SJSA1 (cell line): Measurements from ENCODE around the gene TYRP1. TPM values are rescaled to one million over a fixed set of nuclear protein-coding genes. Genes with fewer than 3 reads are reported as not detected.
A peak's percentile ranks its signal among the peaks of the same experiment; 100 is the strongest.

Experiments used
- DNase-seq, 2 experiments: peaks; one replicate each; pipeline ENCODE4 v3.0.0-alpha.2; 2015 to 2020; ENCODE audit warnings: low spot score in 2 of 2, low read depth in 1 of 2
- H3K27ac ChIP-seq: fragments of 250-450 bp; sonication (Bioruptor Pico); 2 replicates; pipeline ENCODE4 v1.5.1; 2020; ENCODE audit warnings: mild to moderate bottlenecking, moderate library complexity
- H3K27me3 ChIP-seq: fragments of 250-450 bp; sonication (Bioruptor Pico); replicated peaks from 2 replicates; pipeline ENCODE4 v1.5.1; 2020; ENCODE audit warnings: mild to moderate bottlenecking, moderate library complexity
- H3K36me3 ChIP-seq: fragments of 250-450 bp; sonication (Bioruptor Pico); 2 replicates; pipeline ENCODE4 v1.5.1; 2020; ENCODE audit warnings: mild to moderate bottlenecking
- H3K4me1 ChIP-seq: fragments of 250-450 bp; sonication (Bioruptor Pico); replicated peaks from 2 replicates; pipeline ENCODE4 v1.6.1; 2021; ENCODE audit warnings: mild to moderate bottlenecking
- H3K4me3 ChIP-seq: fragments of 250-450 bp; sonication (Bioruptor Pico); 2 replicates; pipeline ENCODE4 v1.5.1; 2020; ENCODE audit warnings: mild to moderate bottlenecking
- H3K9me3 ChIP-seq: fragments of 250-450 bp; sonication (Bioruptor Pico); replicated peaks from 2 replicates; pipeline ENCODE4 v1.5.1; 2020; ENCODE audit warnings: mild to moderate bottlenecking
- total RNA-seq: library from RNA; depleted of rRNA; stranded (reverse); fragments of >200 nt; shearing (Covaris generic); gene quantifications from 2 replicates; pipeline ENCODE4 v1.2.3, GENCODE V29; 2014

The TYRP1 gene
- total RNA-seq, 1 experiment from 2014 or later = 2.5 TPM

GRCh38 chr9:12726795-12727194 lies 33.6 kb downstream of the TYRP1 start:
- Histone ChIP-seq H3K4me3 (no peak overlapping the region), H3K9me3 (no peaks in the 10 kb centered on the region), H3K4me1 (no peaks in the 10 kb centered on the region), H3K27me3 (no peaks in the 10 kb centered on the region), H3K36me3 (no peaks in the 10 kb centered on the region), H3K27ac (no peak overlapping the region)
- DNase-seq = no peak

- Histone ChIP-seq H3K36me3 (no peaks in the 10 kb centered on the region), H3K4me3 (no peak overlapping the region), H3K27ac (no peak overlapping the region), H3K27me3 (no peaks in the 10 kb centered on the region), H3K4me1 (no peaks in the 10 kb centered on the region), H3K9me3 (no peaks in the 10 kb centered on the region)
- DNase-seq = no peak
These were observed 37.0 kb downstream of the TYRP1 start for GRCh38 chr9:12730198-12730597.

- H3K27ac ChIP-seq = no peak overlapping the region
- H3K4me1 ChIP-seq = no peaks in the 10 kb centered on the region
- no peak for DNase-seq
- no peaks in the 10 kb centered on the region for H3K9me3 ChIP-seq
- H3K4me3 ChIP-seq = no peak overlapping the region
- no peaks in the 10 kb centered on the region for H3K36me3 ChIP-seq
- H3K27me3 ChIP-seq = no peaks in the 10 kb centered on the region
These were observed 37.7 kb downstream of the TYRP1 start for GRCh38 chr9:12730927-12731326.

GRCh38 chr9:12732971-12733370 lies 39.8 kb downstream of the TYRP1 start:
- H3K27me3 ChIP-seq = no peaks in the 10 kb centered on the region
- no peaks in the 10 kb centered on the region for H3K9me3 ChIP-seq
- H3K36me3 ChIP-seq = no peaks in the 10 kb centered on the region
- no peaks in the 10 kb centered on the region for H3K4me1 ChIP-seq
- H3K4me3 ChIP-seq = no peak overlapping the region
- DNase-seq = no peak
- H3K27ac ChIP-seq = no peak overlapping the region

GRCh38 chr9:12735665-12736064 lies 42.5 kb downstream of the TYRP1 start:
- H3K27ac ChIP-seq = no peak overlapping the region
- H3K4me3 ChIP-seq = no peak overlapping the region
- H3K9me3 ChIP-seq = no peaks in the 10 kb centered on the region
- no peak for DNase-seq
- H3K36me3 ChIP-seq = no peaks in the 10 kb centered on the region
- no peaks in the 10 kb centered on the region for H3K4me1 ChIP-seq
- H3K27me3 ChIP-seq = no peaks in the 10 kb centered on the region

GRCh38 chr9:12737871-12738270 lies 44.7 kb downstream of the TYRP1 start:
- H3K4me3 ChIP-seq = no peak overlapping the region
- H3K9me3 ChIP-seq = no peaks in the 10 kb centered on the region
- no peaks in the 10 kb centered on the region for H3K36me3 ChIP-seq
- no peaks in the 10 kb centered on the region for H3K4me1 ChIP-seq
- H3K27me3 ChIP-seq = no peaks in the 10 kb centered on the region
- no peak overlapping the region for H3K27ac ChIP-seq
- no peak for DNase-seq

GRCh38 chr9:12739014-12739652 lies 45.9 kb downstream of the TYRP1 start:
- no peaks in the 10 kb centered on the region for H3K27me3 ChIP-seq
- no peaks in the 10 kb centered on the region for H3K9me3 ChIP-seq
- no peak for DNase-seq
- H3K4me3 ChIP-seq = no peak overlapping the region
- no peaks in the 10 kb centered on the region for H3K36me3 ChIP-seq
- no peak overlapping the region for H3K27ac ChIP-seq
- H3K4me1 ChIP-seq = no peaks in the 10 kb centered on the region

- Histone ChIP-seq H3K4me3 (no peak overlapping the region), H3K27ac (no peak overlapping the region), H3K9me3 (no peaks in the 10 kb centered on the region), H3K4me1 (no peaks in the 10 kb centered on the region), H3K36me3 (no peaks in the 10 kb centered on the region), H3K27me3 (no peaks in the 10 kb centered on the region)
- DNase-seq = no peak
These were observed 47.7 kb downstream of the TYRP1 start for GRCh38 chr9:12740845-12741244.

- Histone ChIP-seq H3K36me3 (no peaks in the 10 kb centered on the region), H3K9me3 (no peaks in the 10 kb centered on the region), H3K27me3 (no peaks in the 10 kb centered on the region), H3K27ac (no peak overlapping the region), H3K4me1 (no peaks in the 10 kb centered on the region), H3K4me3 (no peak overlapping the region)
- DNase-seq = no peak
These were observed 54.8 kb downstream of the TYRP1 start for GRCh38 chr9:12748016-12748415.

GRCh38 chr9:12748954-12749353 lies 55.8 kb downstream of the TYRP1 start:
- no peaks in the 10 kb centered on the region for H3K36me3 ChIP-seq
- no peaks in the 10 kb centered on the region for H3K27me3 ChIP-seq
- DNase-seq = no peak
- H3K9me3 ChIP-seq = no peaks in the 10 kb centered on the region
- no peak overlapping the region for H3K4me3 ChIP-seq
- no peak overlapping the region for H3K27ac ChIP-seq
- no peaks in the 10 kb centered on the region for H3K4me1 ChIP-seq

- no peak for DNase-seq
- Histone ChIP-seq H3K4me3 (no peak overlapping the region), H3K9me3 (no peaks in the 10 kb centered on the region), H3K27me3 (no peaks in the 10 kb centered on the region), H3K36me3 (no peaks in the 10 kb centered on the region), H3K4me1 (no peaks in the 10 kb centered on the region), H3K27ac (no peak overlapping the region)
These were observed 60.7 kb downstream of the TYRP1 start for GRCh38 chr9:12753931-12754330.

- Histone ChIP-seq H3K36me3 (no peaks in the 10 kb centered on the region), H3K4me1 (0 out of 2 replicates have a peak, but pooled peaks cover 3% of the 10 kb centered on the region), H3K4me3 (no peak overlapping the region), H3K27me3 (no peaks in the 10 kb centered on the region), H3K27ac (no peak overlapping the region), H3K9me3 (no peaks in the 10 kb centered on the region)
- peak in 1 of 2 experiments; percentile 15 for DNase-seq
These were observed 66.6 kb downstream of the TYRP1 start for GRCh38 chr9:12759761-12760160.
